Ishikawa (cell line): Measurements from ENCODE around the gene PLCB3.

Experiments
- CEBPB ChIP-seq: IDR thresholded peaks from 2 replicates; pipeline ENCODE4 v1.6.1; 2012
- CREB1 ChIP-seq: IDR thresholded peaks from 2 replicates; pipeline ENCODE4 v1.6.1; 2012; ENCODE audit warnings: low read depth
- EGR1 ChIP-seq: IDR thresholded peaks from 2 replicates; pipeline ENCODE4 v1.6.1; 2012
- EP300 ChIP-seq: IDR thresholded peaks from 2 replicates; pipeline ENCODE4 v1.6.1; 2012; ENCODE audit warnings: borderline replicate concordance
- FOXM1 ChIP-seq: IDR thresholded peaks from 2 replicates; pipeline ENCODE4 v1.6.1; 2012; ENCODE audit warnings: low read depth, borderline replicate concordance
- MAX ChIP-seq: IDR thresholded peaks from 2 replicates; pipeline ENCODE4 v1.6.1; 2012
- NFIC ChIP-seq: IDR thresholded peaks from 2 replicates; pipeline ENCODE4 v1.6.1; 2012
- RAD21 ChIP-seq: IDR thresholded peaks from 2 replicates; pipeline ENCODE4 v1.6.1; 2012; ENCODE audit warnings: low read depth
- REST ChIP-seq: IDR thresholded peaks from 2 replicates; pipeline ENCODE4 v1.6.1; 2012; ENCODE audit warnings: low read depth, mild to moderate bottlenecking
- TAF1 ChIP-seq: IDR thresholded peaks from 2 replicates; pipeline ENCODE4 v1.6.1; 2012; ENCODE audit warnings: low read depth, mild to moderate bottlenecking
- TCF12 ChIP-seq: IDR thresholded peaks from 2 replicates; pipeline ENCODE4 v1.6.1; 2012; ENCODE audit warnings: low read depth
- TEAD4 ChIP-seq: IDR thresholded peaks from 2 replicates; pipeline ENCODE4 v1.6.1; 2012
- USF1 ChIP-seq: IDR thresholded peaks from 2 replicates; pipeline ENCODE4 v1.6.1; 2012
- YY1 ChIP-seq: IDR thresholded peaks from 2 replicates; pipeline ENCODE4 v1.6.1; 2012; ENCODE audit warnings: low read depth
- ZBTB7A ChIP-seq: IDR thresholded peaks from 2 replicates; pipeline ENCODE4 v1.6.1; 2012; ENCODE audit warnings: low read depth

PLCB3 gene

GRCh38 chr11:64233913-64234586 lies 17.3 kb upstream of the PLCB3 start, which contains the start of gene VEGFB:
Gene VEGFB (plus strand): TSS chr11:64234584. CDS start chr11:64234834, 250 bp downstream.
- TF ChIP-seq EGR1 (no peak), TAF1 (no peak), REST (no peak), CREB1 (no peak), TEAD4 (no peak), TCF12 (0 out of 2 replicates have a peak, but pooled peaks have one; percentile 26), YY1 (no peak), MAX (peak; percentile 28; the same call in 1 of the 2 replicates), CEBPB (no peak), EP300 (no peak), USF1 (peak; percentile 74), ZBTB7A (peak; percentile 96), NFIC (no peak), RAD21 (no peak)

GRCh38 chr11:64234647-64235379 lies 16.5 kb upstream of the PLCB3 start:
- TF ChIP-seq EGR1, result no peak
- TF ChIP-seq CREB1, result no peak
- no peak for TF ChIP-seq TEAD4
- TF ChIP-seq USF1, result no peak
- no peak for TF ChIP-seq TCF12
- TF ChIP-seq REST, result no peak
- TF ChIP-seq YY1, result no peak
- no peak for TF ChIP-seq RAD21
- no peak for TF ChIP-seq MAX
- no peak for TF ChIP-seq CEBPB
- TF ChIP-seq NFIC, result no peak
- TF ChIP-seq ZBTB7A, result 0 out of 2 replicates have a peak, but pooled peaks have one; percentile 25
- TF ChIP-seq FOXM1, result no peak
- TF ChIP-seq TAF1, result 0 out of 2 replicates have a peak, but pooled peaks have one; percentile 9
- TF ChIP-seq EP300, result peak; percentile 9; the same call in 1 of the 2 replicates

GRCh38 chr11:64235437-64236161 lies 15.7 kb upstream of the PLCB3 start:
- TF ChIP-seq EP300 (no peak), TAF1 (no peak), NFIC (no peak), REST (no peak), EGR1 (no peak), RAD21 (no peak), CREB1 (no peak)
